ENCODE results near the gene KIF6. TPM values are rescaled to one million over a fixed set of nuclear protein-coding genes. Genes with fewer than 3 reads are reported as not detected.

Gene KIF6
- total and polyA plus RNA-seq, 2 donors: 0.24 to 0.37 TPM

GRCh38 chr6:39615622-39616021, 109.6 kb downstream of the KIF6 start:
- peaks cover 0 to 2% of the 10 kb centered on the region in 2 donors for H3K27me3 ChIP-seq (ENCODE audit: control insufficient read depth in 2 of 2, insufficient read depth in 1 of 2, low read length in 1 of 2)
- no peak overlapping the region for H3K27ac ChIP-seq (ENCODE audit: low read depth in 1 of 2, low read length in 1 of 2)
- no peak overlapping the region for H3K4me3 ChIP-seq (ENCODE audit: low read length in 2 of 2)
- H3K4me1 ChIP-seq (ENCODE audit: control insufficient read depth in 2 of 2, insufficient read depth in 2 of 2, low read length in 2 of 2): no peaks in the 10 kb centered on the region
- H3K9me3 ChIP-seq (ENCODE audit: control insufficient read depth in 2 of 2, insufficient read depth in 1 of 2, low read length in 1 of 2): no peaks in the 10 kb centered on the region
- H3K36me3 ChIP-seq (ENCODE audit: control insufficient read depth in 2 of 2, insufficient read depth in 2 of 2, low read length in 1 of 2): no peaks in the 10 kb centered on the region
- WGBS: 97% methylated on average over 1 of the region's 1 CpG
- no peak for DNase-seq (ENCODE audit: low read depth in 6 of 9, low spot score in 9 of 9)

- no peaks in the 10 kb centered on the region for H3K36me3 ChIP-seq (ENCODE audit: control insufficient read depth in 2 of 2, insufficient read depth in 2 of 2, low read length in 1 of 2)
- H3K4me3 ChIP-seq (ENCODE audit: low read length in 2 of 2): no peak overlapping the region
- no peak for DNase-seq (ENCODE audit: low read depth in 6 of 9, low spot score in 9 of 9)
- no peaks in the 10 kb centered on the region for H3K4me1 ChIP-seq (ENCODE audit: control insufficient read depth in 2 of 2, insufficient read depth in 2 of 2, low read length in 2 of 2)
- 98% methylated on average over 2 of the region's 2 CpGs for WGBS
- peaks cover 0 to 2% of the 10 kb centered on the region in 2 donors for H3K27me3 ChIP-seq (ENCODE audit: control insufficient read depth in 2 of 2, insufficient read depth in 1 of 2, low read length in 1 of 2)
- no peak overlapping the region for H3K27ac ChIP-seq (ENCODE audit: low read depth in 1 of 2, low read length in 1 of 2)
- no peaks in the 10 kb centered on the region for H3K9me3 ChIP-seq (ENCODE audit: control insufficient read depth in 2 of 2, insufficient read depth in 1 of 2, low read length in 1 of 2)
Measured at GRCh38 chr6:39614393-39614950, 110.7 kb downstream of the KIF6 start.

DNA sequence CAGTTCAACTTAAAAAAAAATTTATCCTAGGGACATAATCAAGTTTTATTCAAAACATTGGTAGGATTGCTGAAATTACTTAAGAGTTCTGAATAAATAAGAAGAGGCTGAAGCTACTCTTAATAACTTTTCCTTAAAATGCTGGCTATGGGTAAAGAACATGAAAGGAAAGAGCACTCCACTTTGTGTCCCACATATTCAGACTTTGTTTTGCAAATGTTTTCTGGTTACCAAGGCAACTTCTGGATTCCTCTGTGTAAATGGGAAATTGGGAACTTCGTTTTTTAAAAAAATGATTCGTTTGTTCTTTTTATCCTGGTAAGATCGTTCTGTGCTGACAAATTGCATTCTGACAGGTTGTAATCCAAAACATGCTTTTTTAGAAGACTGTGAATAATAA, 115.0 kb downstream of the KIF6 start:
- 69% methylated on average over 3 of the region's 3 CpGs for WGBS
- DNase-seq (ENCODE audit: low read depth in 6 of 9, low spot score in 9 of 9): no peak
- Histone ChIP-seq H3K27me3 (ENCODE audit: control insufficient read depth in 2 of 2, insufficient read depth in 1 of 2, low read length in 1 of 2) (no peaks in the 10 kb centered on the region), H3K9me3 (ENCODE audit: control insufficient read depth in 2 of 2, insufficient read depth in 1 of 2, low read length in 1 of 2) (no peaks in the 10 kb centered on the region), H3K36me3 (ENCODE audit: control insufficient read depth in 2 of 2, insufficient read depth in 2 of 2, low read length in 1 of 2) (no peaks in the 10 kb centered on the region), H3K4me3 (ENCODE audit: low read length in 2 of 2) (no peak overlapping the region), H3K4me1 (ENCODE audit: control insufficient read depth in 2 of 2, insufficient read depth in 2 of 2, low read length in 2 of 2) (no peaks in the 10 kb centered on the region), H3K27ac (ENCODE audit: low read depth in 1 of 2, low read length in 1 of 2) (no peak overlapping the region)

GRCh38 chr6:39608652-39609345, 116.4 kb downstream of the KIF6 start:
- Histone ChIP-seq H3K36me3 (ENCODE audit: control insufficient read depth in 2 of 2, insufficient read depth in 2 of 2, low read length in 1 of 2) (no peaks in the 10 kb centered on the region), H3K4me1 (ENCODE audit: control insufficient read depth in 2 of 2, insufficient read depth in 2 of 2, low read length in 2 of 2) (no peaks in the 10 kb centered on the region), H3K9me3 (ENCODE audit: control insufficient read depth in 2 of 2, insufficient read depth in 1 of 2, low read length in 1 of 2) (no peaks in the 10 kb centered on the region), H3K4me3 (ENCODE audit: low read length in 2 of 2) (no peak overlapping the region), H3K27me3 (ENCODE audit: control insufficient read depth in 2 of 2, insufficient read depth in 1 of 2, low read length in 1 of 2) (no peaks in the 10 kb centered on the region), H3K27ac (ENCODE audit: low read depth in 1 of 2, low read length in 1 of 2) (no peak overlapping the region)
- DNase-seq (ENCODE audit: low read depth in 6 of 9, low spot score in 9 of 9): no peak
- 75% methylated on average over 7 of the region's 7 CpGs for WGBS

- Histone ChIP-seq H3K27me3 (ENCODE audit: control insufficient read depth in 2 of 2, insufficient read depth in 1 of 2, low read length in 1 of 2) (no peaks in the 10 kb centered on the region), H3K4me3 (ENCODE audit: low read length in 2 of 2) (no peak overlapping the region), H3K27ac (ENCODE audit: low read depth in 1 of 2, low read length in 1 of 2) (no peak overlapping the region), H3K36me3 (ENCODE audit: control insufficient read depth in 2 of 2, insufficient read depth in 2 of 2, low read length in 1 of 2) (no peaks in the 10 kb centered on the region), H3K4me1 (ENCODE audit: control insufficient read depth in 2 of 2, insufficient read depth in 2 of 2, low read length in 2 of 2) (no peaks in the 10 kb centered on the region), H3K9me3 (ENCODE audit: control insufficient read depth in 2 of 2, insufficient read depth in 1 of 2, low read length in 1 of 2) (no peaks in the 10 kb centered on the region)
- 97% methylated on average over 4 of the region's 4 CpGs for WGBS
- no peak for DNase-seq (ENCODE audit: low read depth in 6 of 9, low spot score in 9 of 9)
Measured at GRCh38 chr6:39602601-39603519, 122.3 kb downstream of the KIF6 start.

DNA sequence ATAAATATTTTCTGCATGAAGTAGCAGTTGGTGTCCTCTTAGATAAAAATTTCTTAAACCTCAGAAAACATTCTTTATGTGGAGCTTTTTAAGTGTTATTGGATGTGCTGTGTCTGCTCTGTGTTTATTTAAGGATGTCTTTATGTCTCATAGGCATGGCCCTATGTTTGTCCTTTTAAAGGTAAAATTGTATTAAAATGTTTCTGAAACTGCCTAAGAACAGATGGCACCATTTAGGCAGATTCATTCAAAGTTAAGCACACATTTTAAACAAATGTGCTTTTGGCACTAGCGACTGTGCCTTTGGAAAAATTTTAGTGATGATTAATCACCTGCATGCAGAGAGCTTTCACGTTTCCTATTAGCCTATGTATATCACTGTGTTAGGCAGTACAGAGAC, 125.2 kb downstream of the KIF6 start:
- no peak overlapping the region for H3K4me3 ChIP-seq (ENCODE audit: low read length in 2 of 2)
- DNase-seq (ENCODE audit: low read depth in 6 of 9, low spot score in 9 of 9): no peak
- WGBS: 89% methylated on average over 2 of the region's 2 CpGs
- H3K27me3 ChIP-seq (ENCODE audit: control insufficient read depth in 2 of 2, insufficient read depth in 1 of 2, low read length in 1 of 2): no peaks in the 10 kb centered on the region
- no peaks in the 10 kb centered on the region for H3K9me3 ChIP-seq (ENCODE audit: control insufficient read depth in 2 of 2, insufficient read depth in 1 of 2, low read length in 1 of 2)
- no peaks in the 10 kb centered on the region for H3K4me1 ChIP-seq (ENCODE audit: control insufficient read depth in 2 of 2, insufficient read depth in 2 of 2, low read length in 2 of 2)
- H3K36me3 ChIP-seq (ENCODE audit: control insufficient read depth in 2 of 2, insufficient read depth in 2 of 2, low read length in 1 of 2): no peaks in the 10 kb centered on the region
- no peak overlapping the region for H3K27ac ChIP-seq (ENCODE audit: low read depth in 1 of 2, low read length in 1 of 2)

- H3K36me3 ChIP-seq (ENCODE audit: control insufficient read depth in 2 of 2, insufficient read depth in 2 of 2, low read length in 1 of 2): no peaks in the 10 kb centered on the region
- no peaks in the 10 kb centered on the region for H3K4me1 ChIP-seq (ENCODE audit: control insufficient read depth in 2 of 2, insufficient read depth in 2 of 2, low read length in 2 of 2)
- H3K27ac ChIP-seq (ENCODE audit: low read depth in 1 of 2, low read length in 1 of 2): no peak overlapping the region
- H3K4me3 ChIP-seq (ENCODE audit: low read length in 2 of 2): no peak overlapping the region
- no peaks in the 10 kb centered on the region for H3K9me3 ChIP-seq (ENCODE audit: control insufficient read depth in 2 of 2, insufficient read depth in 1 of 2, low read length in 1 of 2)
- no peak for DNase-seq (ENCODE audit: low read depth in 6 of 9, low spot score in 9 of 9)
- H3K27me3 ChIP-seq (ENCODE audit: control insufficient read depth in 2 of 2, insufficient read depth in 1 of 2, low read length in 1 of 2): no peaks in the 10 kb centered on the region
- 96% methylated on average over 2 of the region's 2 CpGs for WGBS
Measured at GRCh38 chr6:39599341-39599740, 125.9 kb downstream of the KIF6 start.

DNA sequence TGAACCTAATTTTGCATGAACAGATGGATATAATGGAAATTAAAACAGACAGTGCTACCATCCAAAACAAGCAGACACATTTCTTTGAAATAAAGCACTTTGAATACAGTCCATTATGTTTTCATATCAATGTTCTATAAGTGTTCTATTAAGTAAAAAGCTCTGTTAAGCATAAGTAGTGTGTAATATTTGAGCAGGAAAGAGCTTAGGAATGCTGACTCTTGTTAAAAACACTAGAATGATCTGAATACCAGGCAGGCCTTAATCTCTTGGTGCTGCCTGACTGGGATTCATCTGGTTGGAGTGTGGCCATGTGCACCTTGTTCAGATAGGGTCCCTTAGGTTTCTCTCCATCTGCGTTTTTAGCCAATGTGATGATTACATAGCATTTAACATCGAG, 130.9 kb downstream of the KIF6 start:
- 95% methylated on average over 2 of the region's 2 CpGs for WGBS
- Histone ChIP-seq H3K36me3 (ENCODE audit: control insufficient read depth in 2 of 2, insufficient read depth in 2 of 2, low read length in 1 of 2) (no peaks in the 10 kb centered on the region), H3K4me1 (ENCODE audit: control insufficient read depth in 2 of 2, insufficient read depth in 2 of 2, low read length in 2 of 2) (no peaks in the 10 kb centered on the region), H3K27me3 (ENCODE audit: control insufficient read depth in 2 of 2, insufficient read depth in 1 of 2, low read length in 1 of 2) (no peaks in the 10 kb centered on the region), H3K4me3 (ENCODE audit: low read length in 2 of 2) (no peak overlapping the region), H3K27ac (ENCODE audit: low read depth in 1 of 2, low read length in 1 of 2) (no peak overlapping the region), H3K9me3 (ENCODE audit: control insufficient read depth in 2 of 2, insufficient read depth in 1 of 2, low read length in 1 of 2) (no peaks in the 10 kb centered on the region)
- DNase-seq (ENCODE audit: low read depth in 6 of 9, low spot score in 9 of 9): no peak

DNA sequence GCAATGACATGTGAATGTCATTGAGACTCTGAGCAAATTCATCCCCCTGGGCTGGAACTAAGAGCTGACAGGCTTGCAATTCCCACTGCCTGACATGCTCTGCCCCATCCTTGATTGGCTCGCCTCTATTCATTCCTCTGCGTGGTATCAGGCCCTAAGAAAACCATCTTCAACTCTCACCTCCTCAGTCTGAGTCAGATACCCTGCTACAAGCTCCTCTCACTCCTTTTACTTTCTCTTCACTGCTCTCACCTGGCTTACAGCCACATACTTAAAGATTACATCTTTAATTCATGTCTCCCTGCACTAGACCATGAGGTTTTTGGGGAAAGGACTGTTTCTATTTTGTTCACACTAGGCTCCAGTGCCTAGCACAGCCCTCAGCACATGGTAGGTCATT, 131.6 kb downstream of the KIF6 start:
- Histone ChIP-seq H3K27me3 (ENCODE audit: control insufficient read depth in 2 of 2, insufficient read depth in 1 of 2, low read length in 1 of 2) (no peaks in the 10 kb centered on the region), H3K9me3 (ENCODE audit: control insufficient read depth in 2 of 2, insufficient read depth in 1 of 2, low read length in 1 of 2) (no peaks in the 10 kb centered on the region), H3K27ac (ENCODE audit: low read depth in 1 of 2, low read length in 1 of 2) (no peak overlapping the region), H3K4me1 (ENCODE audit: control insufficient read depth in 2 of 2, insufficient read depth in 2 of 2, low read length in 2 of 2) (no peaks in the 10 kb centered on the region), H3K4me3 (ENCODE audit: low read length in 2 of 2) (no peak overlapping the region), H3K36me3 (ENCODE audit: control insufficient read depth in 2 of 2, insufficient read depth in 2 of 2, low read length in 1 of 2) (no peaks in the 10 kb centered on the region)
- WGBS: 95% methylated on average over 2 of the region's 2 CpGs
- DNase-seq (ENCODE audit: low read depth in 6 of 9, low spot score in 9 of 9): no peak
